ENCODE measurements around the gene NEDD4. TPM values are rescaled to one million over a fixed set of nuclear protein-coding genes. Genes with fewer than 3 reads are reported as not detected.

The NEDD4 gene
- total RNA-seq, 6 donors from 2014 or later = 8.4 to 18.8 (median 10.5) TPM

- Histone ChIP-seq H3K4me1 (no peaks in the 10 kb centered on the region), H3K9me3 (no peaks in the 10 kb centered on the region), H3K27me3 (no peaks in the 10 kb centered on the region), H3K4me3 (no peak overlapping the region), H3K27ac (no peak overlapping the region), H3K36me3 (no peaks in the 10 kb centered on the region)
- ATAC-seq (ENCODE audit: low FRiP score in 2 of 2) = no peak
- WGBS, 2 donors = 93 to 94% methylated on average over 10 of the region's 10 CpGs
- no peak for TF ChIP-seq CTCF (IDR thresholded peaks at IDR 0.05)
- no peak for TF ChIP-seq EP300 (IDR thresholded peaks at IDR 0.05)
- no peak for TF ChIP-seq POLR2A (IDR thresholded peaks at IDR 0.05)
- TF ChIP-seq POLR2AphosphoS5 (IDR thresholded peaks at IDR 0.05) = no peak
- no peak for DNase-seq
Measured at GRCh38 chr15:56019819-56020486, 26.5 kb upstream of the NEDD4 start.

- no peaks in the 10 kb centered on the region for H3K4me1 ChIP-seq
- no peak for TF ChIP-seq POLR2AphosphoS5 (IDR thresholded peaks at IDR 0.05)
- no peak for TF ChIP-seq CTCF (IDR thresholded peaks at IDR 0.05)
- no peak for TF ChIP-seq EP300 (IDR thresholded peaks at IDR 0.05)
- TF ChIP-seq POLR2A (IDR thresholded peaks at IDR 0.05) = no peak
- DNase-seq = no peak
- ATAC-seq (ENCODE audit: low FRiP score in 2 of 2) = no peak
- H3K4me3 ChIP-seq = no peak overlapping the region
- WGBS, 2 donors = 87 to 88% methylated on average over 11 of the region's 11 CpGs
- no peak overlapping the region for H3K27ac ChIP-seq
- H3K9me3 ChIP-seq = no peaks in the 10 kb centered on the region
- no peaks in the 10 kb centered on the region for H3K27me3 ChIP-seq
- H3K36me3 ChIP-seq = no peaks in the 10 kb centered on the region
Measured at GRCh38 chr15:56019060-56019793, 25.8 kb upstream of the NEDD4 start.

GRCh38 chr15:56017920-56018319, 24.5 kb upstream of the NEDD4 start:
- ATAC-seq (ENCODE audit: low FRiP score in 2 of 2) = no peak
- Histone ChIP-seq H3K36me3 (no peaks in the 10 kb centered on the region), H3K27ac (no peak overlapping the region), H3K4me3 (no peak overlapping the region), H3K27me3 (no peaks in the 10 kb centered on the region), H3K9me3 (no peaks in the 10 kb centered on the region), H3K4me1 (no peaks in the 10 kb centered on the region)
- 42 to 50% methylated on average over 1 of the region's 1 CpG for whole genome bisulfite sequencing, 2 donors
- DNase-seq = no peak
- TF ChIP-seq POLR2AphosphoS5 (IDR thresholded peaks at IDR 0.05) = no peak
- no peak for TF ChIP-seq CTCF (IDR thresholded peaks at IDR 0.05)
- TF ChIP-seq POLR2A (IDR thresholded peaks at IDR 0.05) = no peak
- no peak for TF ChIP-seq EP300 (IDR thresholded peaks at IDR 0.05)

GRCh38 chr15:56017511-56017910, 24.1 kb upstream of the NEDD4 start:
- ATAC-seq (ENCODE audit: low FRiP score in 2 of 2) = no peak
- Histone ChIP-seq H3K27me3 (no peaks in the 10 kb centered on the region), H3K4me3 (no peak overlapping the region), H3K27ac (no peak overlapping the region), H3K36me3 (no peaks in the 10 kb centered on the region), H3K4me1 (no peaks in the 10 kb centered on the region), H3K9me3 (no peaks in the 10 kb centered on the region)
- WGBS, 2 donors = 86 to 92% methylated on average over 5 of the region's 5 CpGs
- TF ChIP-seq POLR2AphosphoS5 (IDR thresholded peaks at IDR 0.05) (no peak), EP300 (IDR thresholded peaks at IDR 0.05) (no peak), CTCF (IDR thresholded peaks at IDR 0.05) (no peak), POLR2A (IDR thresholded peaks at IDR 0.05) (no peak)
- DNase-seq = no peak

All from upper lobe of left lung (tissue), 6 donors.